ENCODE measurements around the gene P2RX3. TPM values are rescaled to one million over a fixed set of nuclear protein-coding genes. Genes with fewer than 3 reads are reported as not detected.

P2RX3 gene
- total and polyA plus RNA-seq, 2 of the 8 experiments (the other 6 are each of a cell fraction or from before 2014, with no cell fraction given) = 0.45 to 0.47 TPM

DNA sequence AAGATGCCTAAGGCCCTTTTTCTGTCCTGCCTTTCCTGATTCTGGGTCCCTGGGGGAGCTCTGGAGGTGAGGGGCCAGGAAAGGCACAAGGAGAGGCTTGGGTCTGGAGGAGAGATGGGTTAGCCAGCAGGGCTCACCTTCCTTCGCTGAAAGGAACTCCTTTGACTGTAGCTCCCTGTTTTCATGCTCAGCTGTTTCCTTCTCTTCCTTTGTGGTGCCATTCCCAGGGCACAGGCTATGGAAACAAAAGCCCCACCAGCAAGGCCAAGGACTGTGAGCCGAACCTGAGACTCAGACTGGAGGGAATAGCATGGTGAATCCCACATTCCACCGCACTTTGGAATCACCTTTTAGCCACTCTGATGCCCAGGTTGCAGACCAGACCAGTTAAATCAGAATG lies 78.3 kb downstream of the P2RX3 start:
- Histone ChIP-seq H3K4ac (replicated peaks; ENCODE audit: insufficient read length, low read depth, low read length) (no peak overlapping the region), H2BK15ac (ENCODE audit: low read length) (no peak overlapping the region), H3K4me3 (ENCODE audit: extremely low read depth in 1 of 4, insufficient read depth in 2 of 4, low read depth in 3 of 4, low read length in 4 of 4) (no peak overlapping the region), H2AFZ (ENCODE audit: low read length) (no peak overlapping the region), H3K18ac (ENCODE audit: extremely low read depth, low read length) (no peak overlapping the region), H2BK20ac (ENCODE audit: low read length) (no peak overlapping the region), H3K79me1 (ENCODE audit: low read depth, low read length) (no peaks in the 10 kb centered on the region), H2BK5ac (ENCODE audit: low read depth, low read length) (no peak overlapping the region), H4K5ac (ENCODE audit: insufficient read length, low read depth, low read length) (no peak overlapping the region), H3K14ac (ENCODE audit: insufficient read length) (no peak overlapping the region), H3K9ac (replicated peaks in 1 of 4; ENCODE audit: extremely low read depth in 1 of 4, low read depth in 3 of 4, low read length in 3 of 4) (no peak overlapping the region), H2AK5ac (ENCODE audit: low read depth, low read length) (no peak overlapping the region), H3K23ac (ENCODE audit: insufficient read length) (no peak overlapping the region), H4K8ac (ENCODE audit: extremely low read depth, insufficient read depth, low read length) (no peak overlapping the region), H3K27ac (ENCODE audit: low read depth, low read length) (no peak overlapping the region), H2BK12ac (ENCODE audit: low read depth, low read length) (no peak overlapping the region), H4K91ac (replicated peaks; ENCODE audit: insufficient read length, low read length) (no peak overlapping the region), H3K9me3 (ENCODE audit: insufficient read depth in 2 of 2, low read depth in 1 of 2, low read length in 1 of 2) (no peaks in the 10 kb centered on the region), H3K4me2 (ENCODE audit: insufficient read depth in 1 of 2, low read depth in 2 of 2, low read length in 2 of 2) (no peak overlapping the region), H3K36me3 (ENCODE audit: control insufficient read depth in 2 of 4, insufficient read depth in 4 of 4, low read length in 3 of 4) (peaks cover 10 to 50% (median 28%) of the 10 kb centered on the region in 4 experiments; a peak in 7 of 8 replicates), H3K56ac (replicated peaks; ENCODE audit: insufficient read length, low read depth, low read length) (no peak overlapping the region), H4K20me1 (replicated peaks in 1 of 2; ENCODE audit: control insufficient read depth in 1 of 2, insufficient read depth in 2 of 2, low read length in 2 of 2) (peaks cover 0 to 4% of the 10 kb centered on the region in 2 experiments), H3K27me3 (replicated peaks in 1 of 4; ENCODE audit: control insufficient read depth in 3 of 4, extremely low read depth in 1 of 4, insufficient read depth in 3 of 4, low read length in 3 of 4) (no peaks in the 10 kb centered on the region), H3K4me1 (replicated peaks in 1 of 4; ENCODE audit: control insufficient read depth in 3 of 4, insufficient read depth in 4 of 4, low read length in 3 of 4) (no peaks in the 10 kb centered on the region; a peak in 2 of 7 replicates), H3K79me2 (ENCODE audit: control insufficient read depth in 1 of 2, insufficient read depth in 2 of 2, low read length in 2 of 2) (no peaks in the 10 kb centered on the region), H2BK120ac (replicated peaks; ENCODE audit: low read depth, low read length) (no peak overlapping the region), H3K23me2 (ENCODE audit: low read depth, low read length) (no peaks in the 10 kb centered on the region)
- DNase-seq (ENCODE audit: low read depth in 1 of 2, low spot score in 2 of 2) = no peak
- WGBS, 2 experiments (ENCODE audit: extremely low coverage in 1 of 2, insufficient coverage in 1 of 2, insufficient read length in 1 of 2, insufficient replicate concordance in 2 of 2, low coverage in 1 of 2, low lambda C conversion rate in 2 of 2, missing lambda C conversion rate in 1 of 2) = 92% methylated on average over 3 of the region's 3 CpGs; no CpG with 5 or more reads in 1 of the 2 experiments
- ChIA-PET CTCF (ENCODE audit: partially characterized antibody) (interaction anchor here (1.0 to 2.3 kb wide), 3 partner anchors 9 to 40 kb away, joined by 3 to 6 read pairs (median 3); no protein-coding TSS in a partner anchor), POLR2A (ENCODE audit: partially characterized antibody) (interaction anchor here (1.2 kb wide), 1 partner anchor 8 kb away, joined by 3 read pairs; no protein-coding TSS in a partner anchor)
- no peak for FAIRE-seq

Measured in H1 (cell line).